GM12878 (cell line): Measurements from ENCODE around the gene TRIB2. TPM values are rescaled to one million over a fixed set of nuclear protein-coding genes. Genes with fewer than 3 reads are reported as not detected.

Experiments
- ATAC-seq: fragments of 200-7000 bp; cut with Tn5 transposase; 3 replicates; pipeline ENCODE4 v1.9.1; 2020; ENCODE audit warnings: mild to moderate bottlenecking, moderate library complexity
- BruUV-seq: library from RNA; stranded (reverse); fragments of 400-500 nt; replicated peaks from 2 replicates; lab custom pipeline; 2021; lab: Mats Ljungman, UMichigan
- CTCF ChIA-PET: fragments of 300-600 bp; sonication (Branson Sonifier 250); formaldehyde crosslinking; extraction: SDS; loops from one replicate; lab custom pipeline; 2021; ENCODE audit warnings: inconsistent platforms; lab: Yijun Ruan, JAX
- POLR2A ChIA-PET: fragments of 350-600 bp; formaldehyde crosslinking; extraction: SDS; loops from one replicate; lab custom pipeline; 2021; ENCODE audit warnings: inconsistent platforms; lab: Charles Lee
- RAD21 ChIA-PET: fragments of 300-600 bp; sonication (Branson Sonifier 250); formaldehyde crosslinking; loops from one replicate; lab custom pipeline; 2023; ENCODE audit warnings: antibody characterized with exemption; ENCODE audit not compliant: unreplicated experiment; lab: Charles Lee
- SMC1A ChIA-PET: fragments of 300-600 bp; sonication (Branson Sonifier 250); formaldehyde crosslinking; loops from one replicate; lab custom pipeline; 2023; ENCODE audit not compliant: unreplicated experiment, uncharacterized antibody; lab: Charles Lee
- DNase-seq: peaks from one replicate; pipeline ENCODE4 v3.0.0-alpha.2; 2011; ENCODE audit warnings: low read depth, low spot score
- FAIRE-seq: peaks from 3 replicates; lab custom pipeline; 2011; peaks lifted over from hg19 to GRCh38; lab: Jason Lieb, UNC
- H2AFZ ChIP-seq: 2 replicates; pipeline ENCODE4 v1.6.0; 2011; ENCODE audit warnings: low read depth, low read length, control low read depth; ENCODE audit not compliant: control insufficient read depth
- H3K27ac ChIP-seq: 2 replicates; pipeline ENCODE4 v1.5.1; 2011; ENCODE audit warnings: control low read depth; ENCODE audit not compliant: control insufficient read depth, insufficient read depth
- H3K27me3 ChIP-seq, 2 experiments: replicated peaks in 1 of 2; 2 replicates each; pipeline versions ENCODE4 v1.6.0 to v1.6.1; 2011; ENCODE audit warnings: low read length in 1 of 2; ENCODE audit not compliant: control insufficient read depth in 2 of 2, insufficient read depth in 2 of 2
- H3K36me3 ChIP-seq, 2 experiments: 2 replicates each; pipeline ENCODE4 v1.5.1; 2011; ENCODE audit warnings: low read length in 1 of 2; ENCODE audit not compliant: control insufficient read depth in 2 of 2, insufficient read depth in 2 of 2
- H3K4me1 ChIP-seq: 2 replicates; pipeline ENCODE4 v1.6.1; 2011; ENCODE audit warnings: mild to moderate bottlenecking, low read length, moderate library complexity, mixed read lengths; ENCODE audit not compliant: control insufficient read depth, insufficient read depth
- H3K4me2 ChIP-seq: 2 replicates; pipeline ENCODE4 v1.6.0; 2011; ENCODE audit warnings: control low read depth; ENCODE audit not compliant: control insufficient read depth, insufficient read depth
- H3K4me3 ChIP-seq: fragments of 200-600 bp; sonication (generic); 2 replicates; pipeline ENCODE4 v1.5.1; 2016
- H3K79me2 ChIP-seq: 2 replicates; pipeline ENCODE4 v1.6.0; 2011; ENCODE audit warnings: low read length; ENCODE audit not compliant: control insufficient read depth, insufficient read depth
- H3K9ac ChIP-seq: 2 replicates; pipeline ENCODE4 v1.8.0; 2011; ENCODE audit warnings: low read length, control low read depth, mixed read lengths; ENCODE audit not compliant: control insufficient read depth, insufficient read depth
- H3K9me3 ChIP-seq: replicated peaks from 3 replicates; pipeline ENCODE4 v1.5.1; 2011; ENCODE audit warnings: mild to moderate bottlenecking, low read length; ENCODE audit not compliant: control insufficient read depth, insufficient read depth
- H4K20me1 ChIP-seq: 2 replicates; pipeline ENCODE4 v1.6.0; 2011; ENCODE audit not compliant: control insufficient read depth, insufficient read depth
- ASH2L ChIP-seq: fragments of 300-600, 200-600 bp; sonication (generic); IDR thresholded peaks from 2 replicates; pipeline ENCODE4 v1.6.1; 2017; ENCODE audit warnings: low read depth, mild to moderate bottlenecking, borderline replicate concordance
- ATF7 ChIP-seq: fragments of 450-650 bp; IDR thresholded peaks from 2 replicates; pipeline ENCODE4 v1.6.1; 2016; ENCODE audit warnings: low read depth, mild to moderate bottlenecking
- BACH1 ChIP-seq: fragments of 450-650 bp; IDR thresholded peaks from 2 replicates; pipeline ENCODE4 v1.6.1; 2017; ENCODE audit warnings: mild to moderate bottlenecking, borderline replicate concordance
- IKZF2 ChIP-seq, 2 experiments: fragments of 450-650 bp; IDR thresholded peaks; 2 replicates each; pipeline ENCODE4 v1.6.1; 2017; ENCODE audit warnings: mild to moderate bottlenecking in 2 of 2, moderate library complexity in 2 of 2
- KLF5 ChIP-seq: fragments of 450-650 bp; IDR thresholded peaks from 2 replicates; pipeline ENCODE4 v1.6.1; 2014; ENCODE audit warnings: mild to moderate bottlenecking; ENCODE audit not compliant: partially characterized antibody
- MTA3 ChIP-seq: IDR thresholded peaks from 2 replicates; pipeline ENCODE4 v1.6.1; 2012; ENCODE audit warnings: low read length, inconsistent platforms, borderline replicate concordance
- MYB ChIP-seq: fragments of 150-350 bp; IDR thresholded peaks from 2 replicates; pipeline ENCODE4 v1.6.1; 2014; ENCODE audit warnings: mild to moderate bottlenecking, low read depth, low read length, borderline replicate concordance
- NR2F1 ChIP-seq: fragments of 450-650 bp; conservative IDR thresholded peaks from 2 replicates; pipeline ENCODE4 v1.6.1; 2017; ENCODE audit warnings: mild to moderate bottlenecking
- PAX5 ChIP-seq: IDR thresholded peaks from 2 replicates; pipeline ENCODE4 v1.6.1; 2011; ENCODE audit warnings: low read depth, low read length, borderline replicate concordance
- RB1 ChIP-seq: fragments of 450-650 bp; formaldehyde crosslinking; IDR thresholded peaks from 2 replicates; pipeline ENCODE4 v1.6.1; 2017; ENCODE audit warnings: mild to moderate bottlenecking, borderline replicate concordance
- RUNX3 ChIP-seq: IDR thresholded peaks from 2 replicates; pipeline ENCODE4 v1.6.1; 2012; ENCODE audit warnings: low read length, inconsistent platforms
- SMAD1 ChIP-seq: fragments of 450-650 bp; IDR thresholded peaks from 2 replicates; pipeline ENCODE4 v1.6.1; 2018; ENCODE audit warnings: mild to moderate bottlenecking, low read depth; ENCODE audit not compliant: partially characterized antibody
- YY1 ChIP-seq: IDR thresholded peaks from 2 replicates; pipeline ENCODE4 v1.6.1; 2011; ENCODE audit warnings: low read depth, mild to moderate bottlenecking, low read length
- ZNF207 ChIP-seq: fragments of 450-650 bp; IDR thresholded peaks from 2 replicates; pipeline ENCODE4 v1.6.1; 2014; ENCODE audit warnings: antibody characterized with exemption, mild to moderate bottlenecking, borderline replicate concordance
- WGBS: methylation state at CpG from one replicate; pipeline ENCODE4 v1.1.6; 2016; ENCODE audit warnings: low lambda C conversion rate; ENCODE audit not compliant: insufficient replicate concordance, insufficient coverage; ENCODE audit errors: missing lambda C conversion rate; 5-methylcytosine and 5-hydroxymethylcytosine counted together
- in situ Hi-C: fragments of 300-500 bp; cut with MboI; formaldehyde crosslinking; loops from 9 replicates; pipeline ENCODE4 v1.14.3; 2018; ENCODE audit warnings: mixed read lengths
- intact Hi-C: fragments of 100-400 bp; cut with micrococcal nuclease; formaldehyde crosslinking; loops from one replicate; pipeline ENCODE4 v1.14.2; 2022; ENCODE audit not compliant: unreplicated experiment
- polyA plus RNA-seq, 11 experiments: library from polyadenylated mRNA; depleted of rRNA in 4 of 11; unstranded in 6 of 11; stranded (reverse) in 5 of 11; fragments of >200 nt; fragmentation: Nextera tagmentation in 4 of 11; fragmentation: Illumina TruSeq in 1 of 11; extraction: Ambion mirVana in 4 of 11; extraction: Trizol in 1 of 11; gene quantifications; 1 replicate in 1 of 11; 2 replicates in 10 of 11; pipeline versions ENCODE4 v1.2.1 to v1.2.3, GENCODE V29; 2011 to 2016; ENCODE audit warnings: inconsistent platforms in 2 of 11, missing spikeins in 2 of 11, low read depth in 1 of 11
- total RNA-seq, 4 experiments: library from RNA; depleted of rRNA in 3 of 4; stranded (reverse); fragments of >200 nt in 3 of 4; fragmentation: Illumina TruSeq in 1 of 4; extraction: Trizol in 1 of 4; gene quantifications; 2 replicates each; pipeline versions ENCODE4 v1.2.1 to v1.2.3, GENCODE V29; 2013 to 2021
- TF ChIP-seq, protein P1 (sequence below): fragments of 450-650 bp; IDR thresholded peaks from 2 replicates; pipeline ENCODE4 v1.6.1; 2016; ENCODE audit warnings: mild to moderate bottlenecking
- TF ChIP-seq, protein P2 (sequence below): fragments of 450-650 bp; formaldehyde crosslinking; IDR thresholded peaks from 2 replicates; pipeline ENCODE4 v1.4.0; 2022; ENCODE audit warnings: mild to moderate bottlenecking, moderate library complexity

Gene TRIB2
- total and polyA plus RNA-seq, 10 of the 15 experiments (the other 5 are each of a cell fraction or from before 2014, with no cell fraction given): 1.6 to 9.2 (median 5.2) TPM

- DNase-seq: no peak
- TF ChIP-seq IKZF2 (IDR thresholded peaks at IDR 0.05) (no peak), RUNX3 (no peak), ZNF207 (no peak), ATF7 (no peak), PAX5 (no peak), ASH2L (no peak), NR2F1 (no peak), YY1 (no peak), BACH1 (no peak), KLF5 (no peak), MYB (no peak), RB1 (no peak), SMAD1 (no peak), MTA3 (no peak)
- TF ChIP-seq, protein P1, sequence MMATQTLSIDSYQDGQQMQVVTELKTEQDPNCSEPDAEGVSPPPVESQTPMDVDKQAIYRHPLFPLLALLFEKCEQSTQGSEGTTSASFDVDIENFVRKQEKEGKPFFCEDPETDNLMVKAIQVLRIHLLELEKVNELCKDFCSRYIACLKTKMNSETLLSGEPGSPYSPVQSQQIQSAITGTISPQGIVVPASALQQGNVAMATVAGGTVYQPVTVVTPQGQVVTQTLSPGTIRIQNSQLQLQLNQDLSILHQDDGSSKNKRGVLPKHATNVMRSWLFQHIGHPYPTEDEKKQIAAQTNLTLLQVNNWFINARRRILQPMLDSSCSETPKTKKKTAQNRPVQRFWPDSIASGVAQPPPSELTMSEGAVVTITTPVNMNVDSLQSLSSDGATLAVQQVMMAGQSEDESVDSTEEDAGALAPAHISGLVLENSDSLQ: no peak
- TF ChIP-seq, protein P2, sequence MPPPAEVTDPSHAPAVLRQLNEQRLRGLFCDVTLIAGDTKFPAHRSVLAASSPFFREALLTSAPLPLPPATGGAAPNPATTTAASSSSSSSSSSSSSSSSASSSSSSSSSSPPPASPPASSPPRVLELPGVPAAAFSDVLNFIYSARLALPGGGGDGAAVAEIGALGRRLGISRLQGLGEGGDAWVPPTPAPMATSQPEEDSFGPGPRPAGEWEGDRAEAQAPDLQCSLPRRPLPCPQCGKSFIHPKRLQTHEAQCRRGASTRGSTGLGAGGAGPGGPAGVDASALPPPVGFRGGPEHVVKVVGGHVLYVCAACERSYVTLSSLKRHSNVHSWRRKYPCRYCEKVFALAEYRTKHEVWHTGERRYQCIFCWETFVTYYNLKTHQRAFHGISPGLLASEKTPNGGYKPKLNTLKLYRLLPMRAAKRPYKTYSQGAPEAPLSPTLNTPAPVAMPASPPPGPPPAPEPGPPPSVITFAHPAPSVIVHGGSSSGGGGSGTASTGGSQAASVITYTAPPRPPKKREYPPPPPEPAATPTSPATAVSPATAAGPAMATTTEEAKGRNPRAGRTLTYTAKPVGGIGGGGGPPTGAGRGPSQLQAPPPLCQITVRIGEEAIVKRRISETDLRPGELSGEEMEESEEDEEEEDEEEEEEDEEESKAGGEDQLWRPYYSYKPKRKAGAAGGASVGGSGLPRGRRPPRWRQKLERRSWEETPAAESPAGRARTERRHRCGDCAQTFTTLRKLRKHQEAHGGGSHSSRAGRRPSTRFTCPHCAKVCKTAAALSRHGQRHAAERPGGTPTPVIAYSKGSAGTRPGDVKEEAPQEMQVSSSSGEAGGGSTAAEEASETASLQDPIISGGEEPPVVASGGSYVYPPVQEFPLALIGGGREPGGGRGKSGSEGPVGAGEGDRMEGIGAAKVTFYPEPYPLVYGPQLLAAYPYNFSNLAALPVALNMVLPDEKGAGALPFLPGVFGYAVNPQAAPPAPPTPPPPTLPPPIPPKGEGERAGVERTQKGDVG (CRISPR knock-in tag): no peak
- TF ChIP-seq, all 136 proteins: peak for 0
- in situ Hi-C loops (loop anchor here (5.0 kb wide), 1 partner anchor 882 kb away; no protein-coding TSS in a partner anchor), intact Hi-C loops (loop anchor here (5.0 kb wide), 4 partner anchors 172 to 537 kb away; no protein-coding TSS in a partner anchor)
- no peak overlapping the region for H3K9ac ChIP-seq
- H3K4me1 ChIP-seq: peaks cover 3% of the 10 kb centered on the region; the same call in 1 of the 2 replicates
- H4K20me1 ChIP-seq: 0 out of 2 replicates have a peak, but pooled peaks cover 3% of the 10 kb centered on the region
- SMC1A ChIA-PET: interaction anchor here (0.8 to 5.0 kb wide), 7 partner anchors 14 to 885 kb away, joined by 3 to 48 read pairs (median 7); no protein-coding TSS in a partner anchor
- H2AFZ ChIP-seq: no peak overlapping the region
- POLR2A ChIA-PET: no interaction called here
- no peak overlapping the region for H3K4me3 ChIP-seq
- BruUV-seq: no TSS peak
- H3K27me3 ChIP-seq: peaks cover 0 to 16% of the 10 kb centered on the region in 2 experiments; a peak in 3 of 4 replicates
- no peak overlapping the region for H3K27ac ChIP-seq
- no peaks in the 10 kb centered on the region for H3K79me2 ChIP-seq
- no peak for FAIRE-seq
- no peak overlapping the region for H3K4me2 ChIP-seq
- ATAC-seq: no peak
- no peaks in the 10 kb centered on the region for H3K9me3 ChIP-seq
- no peaks in the 10 kb centered on the region for H3K36me3 ChIP-seq
- RAD21 ChIA-PET: interaction anchor here (1.0 to 4.2 kb wide), 8 partner anchors 284 to 884 kb away, joined by 3 to 48 read pairs (median 8); no protein-coding TSS in a partner anchor
- 70% methylated on average over 10 of the region's 10 CpGs for WGBS
- CTCF ChIA-PET: interaction anchor here (0.6 to 4.2 kb wide), 14 partner anchors 7 to 975 kb away, joined by 3 to 65 read pairs (median 7); no protein-coding TSS in a partner anchor
These were observed 2.1 kb upstream of the TRIB2 start for GRCh38 chr2:12714391-12715221.
